OCI-LY1 (cell line): Measurements from ENCODE around the gene SH3BGRL2.

ENCODE experiments used
- H2AFZ ChIP-seq: fragments of 200-600 bp; sonication (generic), shearing (Covaris generic); 2 replicates; pipeline ENCODE4 v1.6.0; 2014; ENCODE audit warnings: antibody characterized with exemption, mild to moderate bottlenecking, low read length
- H3F3A ChIP-seq: fragments of 200-600 bp; sonication (generic), shearing (Covaris generic); 2 replicates; pipeline ENCODE4 v1.6.0; 2014; ENCODE audit warnings: mild to moderate bottlenecking, antibody characterized with exemption, low read length, moderate library complexity; ENCODE audit not compliant: insufficient read depth
- H3K27ac ChIP-seq: fragments of 200-600 bp; sonication (generic); 2 replicates; pipeline ENCODE4 v1.5.1; 2014; ENCODE audit warnings: low read length, mixed run types, mild to moderate bottlenecking, low read depth; ENCODE audit not compliant: poor library complexity, severe bottlenecking
- H3K27me3 ChIP-seq: fragments of 200-600 bp; sonication (generic); 2 replicates; pipeline ENCODE4 v1.6.0; 2014; ENCODE audit warnings: antibody characterized with exemption, mild to moderate bottlenecking, low read length, moderate library complexity; ENCODE audit not compliant: insufficient read depth
- H3K36me3 ChIP-seq: fragments of 200-600 bp; sonication (generic); 2 replicates; pipeline ENCODE4 v1.6.1; 2014; ENCODE audit warnings: mild to moderate bottlenecking, antibody characterized with exemption, low read length, moderate library complexity, mixed read lengths; ENCODE audit not compliant: insufficient read depth
- H3K4me1 ChIP-seq: fragments of 200-600 bp; sonication (generic); 2 replicates; pipeline ENCODE4 v1.5.1; 2014; ENCODE audit warnings: mild to moderate bottlenecking, low read length, moderate library complexity; ENCODE audit not compliant: insufficient read depth, severe bottlenecking
- H3K4me2 ChIP-seq: fragments of 200-600 bp; sonication (generic), shearing (Covaris generic); 2 replicates; pipeline ENCODE4 v1.6.1; 2014; ENCODE audit warnings: low read length
- H3K4me3 ChIP-seq: fragments of 200-600 bp; sonication (generic); 2 replicates; pipeline ENCODE4 v1.5.1; 2014; ENCODE audit warnings: low read length, low read depth, mild to moderate bottlenecking, mixed read lengths; ENCODE audit not compliant: poor library complexity, severe bottlenecking
- H3K79me2 ChIP-seq: fragments of 200-600 bp; shearing (Covaris generic); 2 replicates; pipeline ENCODE4 v1.6.1; 2016; ENCODE audit warnings: mixed run types, low read length, mixed read lengths; ENCODE audit not compliant: insufficient read depth
- H3K9ac ChIP-seq: fragments of 200-600 bp; sonication (generic), shearing (Covaris generic); 2 replicates; pipeline ENCODE4 v1.6.1; 2014; ENCODE audit warnings: mild to moderate bottlenecking, low read length, mixed read lengths
- H3K9me2 ChIP-seq: fragments of 200-600 bp; sonication (generic), shearing (Covaris generic); 2 replicates; pipeline ENCODE4 v1.6.1; 2014; ENCODE audit warnings: low read depth, mild to moderate bottlenecking, low read length, mixed read lengths
- H3K9me3 ChIP-seq: fragments of 200-600 bp; shearing (Covaris generic); 2 replicates; pipeline ENCODE4 v1.6.1; 2014; ENCODE audit warnings: low read length, mixed read lengths
- H4K20me1 ChIP-seq: fragments of 200-600 bp; sonication (generic), shearing (Covaris generic); 2 replicates; pipeline ENCODE4 v1.6.0; 2016; ENCODE audit warnings: mild to moderate bottlenecking, low read length; ENCODE audit not compliant: insufficient read depth
- CTCF ChIP-seq: fragments of 200-600 bp; sonication (generic), shearing (Covaris generic); IDR thresholded peaks from 2 replicates; pipeline ENCODE4 v1.5.1; 2017; ENCODE audit warnings: mild to moderate bottlenecking, antibody characterized with exemption, low read length, moderate library complexity, mixed read lengths
- EZH2 ChIP-seq: fragments of 200-600 bp; sonication (generic), shearing (Covaris generic); IDR thresholded peaks from 2 replicates; pipeline ENCODE4 v1.8.0; 2017; ENCODE audit warnings: borderline replicate concordance, mixed run types, mild to moderate bottlenecking, antibody characterized with exemption, low read length, moderate library complexity, mixed read lengths

The SH3BGRL2 gene

DNA sequence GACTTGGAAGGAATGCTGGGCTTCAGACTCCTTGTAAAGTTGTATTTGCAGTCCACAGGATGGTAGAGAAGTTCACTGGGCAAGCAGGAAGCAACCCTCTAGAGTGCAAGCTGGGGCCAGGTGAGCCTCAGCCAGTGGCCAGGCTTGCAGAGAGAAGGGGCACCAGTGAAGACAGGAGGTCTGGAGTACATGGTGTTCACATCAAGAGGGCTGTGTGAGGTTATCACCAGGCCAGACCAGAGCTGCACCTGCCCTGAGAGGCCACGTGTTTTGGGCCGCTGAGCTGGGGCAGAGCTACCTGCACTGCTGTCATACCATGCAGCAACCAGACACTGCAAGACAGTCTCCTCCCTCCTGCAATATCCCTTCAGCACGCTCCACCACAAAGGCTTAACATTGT, 79.0 kb downstream of the SH3BGRL2 start:
- Histone ChIP-seq H3K79me2 (no peaks in the 10 kb centered on the region), H3K4me2 (no peak overlapping the region), H3K4me1 (no peaks in the 10 kb centered on the region), H3K27ac (no peak overlapping the region), H3K4me3 (no peak overlapping the region), H4K20me1 (no peaks in the 10 kb centered on the region), H2AFZ (no peak overlapping the region), H3K27me3 (no peaks in the 10 kb centered on the region), H3K9me2 (no peaks in the 10 kb centered on the region), H3K9ac (no peak overlapping the region), H3K36me3 (no peaks in the 10 kb centered on the region), H3K9me3 (no peaks in the 10 kb centered on the region), H3F3A (no peaks in the 10 kb centered on the region)
- TF ChIP-seq EZH2 (no peak), CTCF (no peak)

GRCh38 chr6:79711167-79711566, 80.0 kb downstream of the SH3BGRL2 start:
- no peak for TF ChIP-seq EZH2
- TF ChIP-seq CTCF, result no peak
- Histone ChIP-seq H2AFZ (no peak overlapping the region), H3K9me3 (no peaks in the 10 kb centered on the region), H3K36me3 (no peaks in the 10 kb centered on the region), H3K4me1 (no peaks in the 10 kb centered on the region), H3K9me2 (no peaks in the 10 kb centered on the region), H3K79me2 (no peaks in the 10 kb centered on the region), H3K27ac (no peak overlapping the region), H3K4me3 (no peak overlapping the region), H3F3A (no peaks in the 10 kb centered on the region), H3K4me2 (no peak overlapping the region), H4K20me1 (no peaks in the 10 kb centered on the region), H3K27me3 (no peaks in the 10 kb centered on the region), H3K9ac (no peak overlapping the region)

GRCh38 chr6:79712144-79712543, 81.0 kb downstream of the SH3BGRL2 start:
- H3K4me3 ChIP-seq, result no peak overlapping the region
- H3K36me3 ChIP-seq, result no peaks in the 10 kb centered on the region
- H3F3A ChIP-seq, result no peaks in the 10 kb centered on the region
- no peaks in the 10 kb centered on the region for H4K20me1 ChIP-seq
- no peak overlapping the region for H2AFZ ChIP-seq
- TF ChIP-seq CTCF, result no peak
- TF ChIP-seq EZH2, result no peak
- no peak overlapping the region for H3K9ac ChIP-seq
- no peak overlapping the region for H3K4me2 ChIP-seq
- no peaks in the 10 kb centered on the region for H3K9me2 ChIP-seq
- no peaks in the 10 kb centered on the region for H3K79me2 ChIP-seq
- no peaks in the 10 kb centered on the region for H3K4me1 ChIP-seq
- H3K27ac ChIP-seq, result no peak overlapping the region
- no peaks in the 10 kb centered on the region; the same call in 1 of the 2 replicates for H3K27me3 ChIP-seq
- H3K9me3 ChIP-seq, result no peaks in the 10 kb centered on the region
